Loucy (cell line): ENCODE data around the gene DEFB118.

Experiments used
- H2AFZ ChIP-seq: fragments of 200-600 bp; sonication (generic); 2 replicates; pipeline ENCODE4 v1.6.0; 2016; ENCODE audit warnings: antibody characterized with exemption, mild to moderate bottlenecking, low read length, moderate library complexity
- H3F3A ChIP-seq: fragments of 200-600 bp; 2 replicates; pipeline ENCODE4 v1.6.0; 2016; ENCODE audit warnings: antibody characterized with exemption, low read depth, mild to moderate bottlenecking
- H3K27me3 ChIP-seq: fragments of 200-600 bp; sonication (generic); 2 replicates; pipeline ENCODE4 v1.6.1; 2014; ENCODE audit warnings: low read length, mild to moderate bottlenecking; ENCODE audit not compliant: insufficient read depth, poor library complexity, severe bottlenecking
- H3K36me3 ChIP-seq: fragments of 200-600 bp; sonication (generic); 2 replicates; pipeline ENCODE4 v1.6.1; 2016; ENCODE audit warnings: low read length; ENCODE audit not compliant: insufficient read depth
- H3K4me1 ChIP-seq: fragments of 200-600 bp; sonication (generic); 2 replicates; pipeline ENCODE4 v1.5.1; 2014; ENCODE audit warnings: low read length, mild to moderate bottlenecking; ENCODE audit not compliant: insufficient read depth, poor library complexity, severe bottlenecking
- H3K4me2 ChIP-seq: fragments of 200-600 bp; sonication (generic); 2 replicates; pipeline ENCODE4 v1.6.0; 2014; ENCODE audit warnings: antibody characterized with exemption, low read length, low read depth, mild to moderate bottlenecking; ENCODE audit not compliant: poor library complexity, severe bottlenecking
- H3K4me3 ChIP-seq: fragments of 200-600 bp; sonication (generic); 2 replicates; pipeline ENCODE4 v1.5.1; 2014; ENCODE audit warnings: low read length, mild to moderate bottlenecking, mixed read lengths; ENCODE audit not compliant: poor library complexity, severe bottlenecking
- H3K79me2 ChIP-seq: fragments of 200-600 bp; sonication (generic); 2 replicates; pipeline ENCODE4 v1.6.1; 2014; ENCODE audit warnings: low read length; ENCODE audit not compliant: insufficient read depth
- H3K9ac ChIP-seq: fragments of 200-600 bp; sonication (generic); 2 replicates; pipeline ENCODE4 v1.6.0; 2014; ENCODE audit warnings: mild to moderate bottlenecking, low read depth, low read length, moderate library complexity; ENCODE audit not compliant: poor library complexity, severe bottlenecking
- H3K9me2 ChIP-seq: fragments of 200-600 bp; sonication (generic); replicated peaks from 2 replicates; pipeline ENCODE4 v1.6.1; 2016; ENCODE audit warnings: low read depth, low read length, mixed read lengths
- H3K9me3 ChIP-seq: fragments of 200-600 bp; sonication (generic); 2 replicates; pipeline ENCODE4 v1.6.1; 2014; ENCODE audit warnings: mild to moderate bottlenecking, antibody characterized with exemption, low read length, low read depth; ENCODE audit not compliant: insufficient read depth
- H4K20me1 ChIP-seq: fragments of 200-600 bp; sonication (generic); 2 replicates; pipeline ENCODE4 v1.6.0; 2014; ENCODE audit warnings: antibody characterized with exemption, low read length, mild to moderate bottlenecking; ENCODE audit not compliant: insufficient read depth, poor library complexity, severe bottlenecking
- EZH2phosphoT487 ChIP-seq: fragments of 200-600 bp; IDR thresholded peaks from 2 replicates; pipeline ENCODE4 v1.6.1; 2018; ENCODE audit warnings: antibody characterized with exemption, mild to moderate bottlenecking, moderate library complexity, borderline replicate concordance
- TF ChIP-seq, protein P1 (sequence below): fragments of 200-600 bp; sonication (generic); conservative IDR thresholded peaks from 2 replicates; pipeline ENCODE4 v1.5.1; 2014; ENCODE audit warnings: mild to moderate bottlenecking, antibody characterized with exemption, low read length

The DEFB118 gene, protein sequence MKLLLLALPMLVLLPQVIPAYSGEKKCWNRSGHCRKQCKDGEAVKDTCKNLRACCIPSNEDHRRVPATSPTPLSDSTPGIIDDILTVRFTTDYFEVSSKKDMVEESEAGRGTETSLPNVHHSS

DNA sequence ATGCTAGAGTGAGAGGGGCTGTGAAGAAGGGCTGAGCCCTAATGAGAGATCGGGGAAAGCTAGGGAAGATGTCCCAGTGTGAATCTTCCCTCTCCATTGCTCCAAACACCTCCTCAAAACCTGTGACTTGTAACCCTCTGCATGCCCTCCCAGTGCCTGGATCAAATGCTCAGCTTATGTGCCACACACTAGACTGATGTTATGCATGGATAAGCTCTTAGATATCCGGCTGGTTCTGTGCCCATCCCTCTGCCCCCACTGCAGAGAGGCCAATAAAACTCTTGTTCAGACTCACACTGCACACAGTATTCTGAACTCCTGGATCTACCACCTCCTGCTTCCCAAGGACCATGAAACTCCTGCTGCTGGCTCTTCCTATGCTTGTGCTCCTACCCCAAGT is at the start of gene DEFB118:
DEFB118 (plus strand) TSS at position 301 of the 400 bp plus-strand sequence; CDS start at position 351, 50 bp downstream.
- no peaks in the 10 kb centered on the region for H3K9me3 ChIP-seq
- no peak within 1 kb of the TSS for H2AFZ ChIP-seq

DNA sequence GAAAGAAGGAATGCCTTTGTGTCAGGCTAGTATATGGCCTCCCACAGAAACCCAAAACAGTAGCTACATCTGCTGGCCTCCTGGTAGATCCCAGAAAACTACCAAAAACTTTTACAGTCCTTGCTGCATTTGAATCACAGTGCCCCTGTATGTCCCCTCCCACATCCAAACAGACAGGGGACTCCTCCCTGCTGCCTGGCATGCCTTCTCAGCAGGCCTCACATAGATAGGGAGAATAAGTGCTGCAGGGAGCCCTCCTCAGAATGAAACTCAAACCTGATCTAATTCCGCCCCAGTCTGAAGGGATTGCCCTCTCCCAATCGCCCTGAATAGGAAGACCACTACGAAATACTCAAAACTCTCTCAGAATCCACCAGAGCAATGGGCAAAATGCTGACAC is 45.9 kb upstream of the DEFB118 start:
- no peaks in the 10 kb centered on the region for H3K4me1 ChIP-seq
- peaks cover 18% of the 10 kb centered on the region for H3K9me3 ChIP-seq
- H4K20me1 ChIP-seq = no peaks in the 10 kb centered on the region
- no peak overlapping the region for H3K4me2 ChIP-seq
- no peaks in the 10 kb centered on the region for H3K79me2 ChIP-seq
- no peak overlapping the region for H3K9ac ChIP-seq
- no peaks in the 10 kb centered on the region for H3K9me2 ChIP-seq
- H3K27me3 ChIP-seq = no peaks in the 10 kb centered on the region
- H3F3A ChIP-seq = no peaks in the 10 kb centered on the region
- H3K36me3 ChIP-seq = no peaks in the 10 kb centered on the region
- TF ChIP-seq, protein P1, sequence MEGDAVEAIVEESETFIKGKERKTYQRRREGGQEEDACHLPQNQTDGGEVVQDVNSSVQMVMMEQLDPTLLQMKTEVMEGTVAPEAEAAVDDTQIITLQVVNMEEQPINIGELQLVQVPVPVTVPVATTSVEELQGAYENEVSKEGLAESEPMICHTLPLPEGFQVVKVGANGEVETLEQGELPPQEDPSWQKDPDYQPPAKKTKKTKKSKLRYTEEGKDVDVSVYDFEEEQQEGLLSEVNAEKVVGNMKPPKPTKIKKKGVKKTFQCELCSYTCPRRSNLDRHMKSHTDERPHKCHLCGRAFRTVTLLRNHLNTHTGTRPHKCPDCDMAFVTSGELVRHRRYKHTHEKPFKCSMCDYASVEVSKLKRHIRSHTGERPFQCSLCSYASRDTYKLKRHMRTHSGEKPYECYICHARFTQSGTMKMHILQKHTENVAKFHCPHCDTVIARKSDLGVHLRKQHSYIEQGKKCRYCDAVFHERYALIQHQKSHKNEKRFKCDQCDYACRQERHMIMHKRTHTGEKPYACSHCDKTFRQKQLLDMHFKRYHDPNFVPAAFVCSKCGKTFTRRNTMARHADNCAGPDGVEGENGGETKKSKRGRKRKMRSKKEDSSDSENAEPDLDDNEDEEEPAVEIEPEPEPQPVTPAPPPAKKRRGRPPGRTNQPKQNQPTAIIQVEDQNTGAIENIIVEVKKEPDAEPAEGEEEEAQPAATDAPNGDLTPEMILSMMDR = no peak
- no peak for TF ChIP-seq EZH2phosphoT487
- H3K4me3 ChIP-seq = no peak overlapping the region
- H2AFZ ChIP-seq = no peak overlapping the region

More for the DNA sequence above, at the start of gene DEFB118:
- no peak for TF ChIP-seq EZH2phosphoT487
- TF ChIP-seq, protein P1 = no peak
- H3K36me3 ChIP-seq = no peaks in the 10 kb centered on the region
- no peaks in the 10 kb centered on the region for H3K79me2 ChIP-seq
- no peak within 1 kb of the TSS for H3K9ac ChIP-seq
- no peaks in the 10 kb centered on the region for H3K27me3 ChIP-seq
- H3F3A ChIP-seq = no peaks in the 10 kb centered on the region
- no peak within 1 kb of the TSS for H3K4me3 ChIP-seq
- H4K20me1 ChIP-seq = no peaks in the 10 kb centered on the region
- H3K4me2 ChIP-seq = no peak within 1 kb of the TSS
- no peaks in the 10 kb centered on the region for H3K4me1 ChIP-seq
- no peaks in the 10 kb centered on the region for H3K9me2 ChIP-seq

DNA sequence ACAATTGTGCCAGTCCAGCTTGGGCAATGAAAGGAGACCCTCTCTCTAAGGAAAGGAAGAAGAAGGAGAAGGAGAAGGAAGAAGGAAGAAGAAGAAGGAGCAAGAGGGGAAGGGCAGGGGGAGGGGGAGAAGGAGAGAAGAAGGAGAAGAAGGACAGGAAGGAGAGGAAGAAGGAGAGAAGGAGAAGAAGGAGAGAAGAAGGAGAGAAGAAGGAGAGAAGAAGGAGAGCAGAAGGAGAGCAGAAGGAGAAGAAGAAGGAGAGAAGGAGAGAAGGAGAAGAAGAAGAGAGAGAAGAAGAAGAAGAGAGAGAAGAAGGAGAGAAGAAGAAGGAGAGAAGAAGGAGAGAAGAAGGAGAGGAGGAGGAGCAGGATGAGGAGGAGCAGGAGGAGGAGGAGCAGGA is 37.5 kb upstream of the DEFB118 start:
- H3K79me2 ChIP-seq = no peaks in the 10 kb centered on the region
- no peak for TF ChIP-seq EZH2phosphoT487
- TF ChIP-seq, protein P1 = no peak
- H3K9me3 ChIP-seq = peaks cover 5% of the 10 kb centered on the region; the same call in 1 of the 2 replicates
- no peaks in the 10 kb centered on the region for H3K4me1 ChIP-seq
- H3K9ac ChIP-seq = no peak overlapping the region
- no peak overlapping the region for H2AFZ ChIP-seq
- no peak overlapping the region for H3K4me2 ChIP-seq
- no peaks in the 10 kb centered on the region for H3K27me3 ChIP-seq
- no peaks in the 10 kb centered on the region for H3K9me2 ChIP-seq
- no peaks in the 10 kb centered on the region for H3K36me3 ChIP-seq
- H4K20me1 ChIP-seq = no peaks in the 10 kb centered on the region
- H3K4me3 ChIP-seq = no peak overlapping the region
- no peaks in the 10 kb centered on the region for H3F3A ChIP-seq
